ACHN (cell line): ENCODE measurements around the gene GAK.

ENCODE experiments used
- DNase-seq: peaks from one replicate; pipeline ENCODE4 v3.0.0-alpha.2; 2015
- in situ Hi-C: cut with HindIII; loops from 2 replicates; pipeline ENCODE4 v1.10.0; 2017; ENCODE audit warnings: low sequenced_read_pairs, low pct_ligation_motif_present, low pct_unique_long_range_greater_than_20kb

The GAK gene

GRCh38 chr4:866068-866760 is 65.9 kb downstream of the GAK start:
- in situ Hi-C loops, result no loop called here

GRCh38 chr4:865572-865971 is 66.5 kb downstream of the GAK start:
- in situ Hi-C loops, result no loop called here
- no peak for DNase-seq

More at GRCh38 chr4:866068-866760, 65.9 kb downstream of the GAK start:
- no peak for DNase-seq

- DNase-seq, result no peak
- in situ Hi-C loops, result no loop called here
Observed at GRCh38 chr4:865121-865465, 67.0 kb downstream of the GAK start.

- in situ Hi-C loops, result no loop called here
- DNase-seq, result no peak
Observed at GRCh38 chr4:864456-865120, 67.5 kb downstream of the GAK start.

- in situ Hi-C loops, result no loop called here
- no peak for DNase-seq
Observed at GRCh38 chr4:860561-860960, 71.6 kb downstream of the GAK start.

GRCh38 chr4:859496-859895 is 72.6 kb downstream of the GAK start:
- in situ Hi-C loops, result no loop called here
- no peak for DNase-seq

GRCh38 chr4:858831-859451 is 73.2 kb downstream of the GAK start:
- in situ Hi-C loops, result no loop called here
- no peak for DNase-seq

GRCh38 chr4:858041-858481 is 74.1 kb downstream of the GAK start:
- in situ Hi-C loops, result no loop called here
- no peak for DNase-seq

GRCh38 chr4:857461-857860 is 74.7 kb downstream of the GAK start:
- DNase-seq, result no peak
- in situ Hi-C loops, result no loop called here

GRCh38 chr4:856225-856901 is 75.8 kb downstream of the GAK start:
- in situ Hi-C loops, result no loop called here
- DNase-seq, result no peak

GRCh38 chr4:855880-856224 is 76.3 kb downstream of the GAK start:
- DNase-seq, result no peak
- in situ Hi-C loops, result no loop called here

- in situ Hi-C loops, result no loop called here
- no peak for DNase-seq
Observed at GRCh38 chr4:854356-854755, 77.8 kb downstream of the GAK start.

GRCh38 chr4:853416-853781 is 78.7 kb downstream of the GAK start:
- in situ Hi-C loops, result no loop called here

GRCh38 chr4:851701-852430 is 80.2 kb downstream of the GAK start:
- DNase-seq, result no peak
- in situ Hi-C loops, result no loop called here

More at GRCh38 chr4:853416-853781, 78.7 kb downstream of the GAK start:
- DNase-seq, result no peak

GRCh38 chr4:850323-850945 is 81.7 kb downstream of the GAK start:
- no peak for DNase-seq
- in situ Hi-C loops, result no loop called here

- in situ Hi-C loops, result no loop called here
Observed at GRCh38 chr4:849478-850175, 82.5 kb downstream of the GAK start.

GRCh38 chr4:848803-849477 is 83.2 kb downstream of the GAK start:
- DNase-seq, result no peak
- in situ Hi-C loops, result no loop called here

More at GRCh38 chr4:849478-850175, 82.5 kb downstream of the GAK start:
- no peak for DNase-seq
